Measurements from ENCODE around the gene ZNF420. TPM values are rescaled to one million over a fixed set of nuclear protein-coding genes. Genes with fewer than 3 reads are reported as not detected.
A peak's percentile ranks its signal among the peaks of the same experiment; 100 is the strongest.
"Not testable (repeated sequence)": the region's sequence is repeated elsewhere in the genome, so short reads cannot be mapped to it uniquely, and the experiment has no call there.

Gene ZNF420
- polyA plus RNA-seq (2013) = 10.1 TPM

DNA sequence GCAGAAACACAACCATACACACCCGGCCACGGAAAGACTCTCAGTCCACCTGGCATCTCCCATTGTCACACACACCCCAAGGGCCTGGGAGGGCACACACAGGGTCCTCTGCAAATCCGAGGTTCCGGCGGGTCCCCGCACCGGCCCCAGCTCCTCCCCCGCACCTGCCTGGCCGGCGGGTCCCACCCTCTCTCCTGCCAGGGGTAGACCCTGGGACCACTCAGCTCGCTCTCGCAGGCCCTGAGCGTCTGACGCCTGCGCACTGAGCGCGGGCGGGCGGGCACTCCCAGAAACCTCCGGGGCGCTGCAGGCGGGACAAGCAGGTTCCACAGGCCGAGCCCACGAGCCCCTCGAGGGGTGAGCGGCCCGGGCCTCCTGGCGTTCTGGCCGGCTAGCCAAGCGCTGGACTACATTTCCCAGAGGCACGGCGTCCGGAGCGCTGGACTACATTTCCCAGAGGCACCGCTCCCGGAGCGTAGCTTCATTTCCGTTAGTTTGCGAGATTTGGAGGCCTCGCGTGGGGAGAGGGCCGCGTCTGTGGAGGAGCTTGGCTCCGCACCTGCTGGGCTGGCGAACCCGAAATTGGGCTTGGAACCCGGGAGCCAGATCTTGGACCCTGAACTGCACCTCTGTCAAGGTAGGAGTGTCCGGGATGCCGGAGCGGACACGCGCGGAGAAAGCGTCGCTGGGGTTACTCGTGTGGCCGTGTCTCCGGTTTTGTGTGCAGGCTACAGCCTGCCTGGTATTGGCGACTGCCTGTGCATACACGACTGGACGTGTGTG, at the start of gene ZNF420:
Gene ZNF420 (plus strand): TSS at position 500 of the 783 bp plus-strand sequence. CDS start 10,686 bp downstream, outside the sequence.
- Histone ChIP-seq H3K27me3 (replicated peaks in 2 of 5; ENCODE audit: control insufficient read depth in 4 of 5, insufficient read depth in 5 of 5, low read length in 4 of 5) (no peaks in the 10 kb centered on the region), H3K36me3 (ENCODE audit: control insufficient read depth in 4 of 4, insufficient read depth in 4 of 4, low read length in 3 of 4) (peaks cover 0 to 13% (median 2%) of the 10 kb centered on the region in 4 experiments), H3K27ac (ENCODE audit: insufficient read depth in 1 of 2, low read depth in 1 of 2, low read length in 2 of 2, poor library complexity in 1 of 2, severe bottlenecking in 2 of 2) (peak within 1 kb of the TSS; percentile 82 to 90), H3K4me3 (ENCODE audit: control insufficient read depth in 1 of 7, extremely low read depth in 1 of 7, insufficient read depth in 4 of 7, low read depth in 2 of 7, low read length in 6 of 7) (peak within 1 kb of the TSS; percentile 80 to 100 (median 95)), H3K9me3 (ENCODE audit: control extremely low read depth in 1 of 5, control insufficient read depth in 4 of 5, insufficient read depth in 2 of 5, low read depth in 1 of 5, low read length in 4 of 5) (peaks cover 2 to 22% (median 8%) of the 10 kb centered on the region in 5 experiments), H3K4me1 (ENCODE audit: control extremely low read depth in 1 of 4, control insufficient read depth in 4 of 4, insufficient read depth in 4 of 4, low read length in 3 of 4) (peaks cover 6 to 21% (median 13%) of the 10 kb centered on the region in 4 experiments)
- ChIA-PET CTCF (interaction anchor here (1.0 kb wide), 2 partner anchors 133 to 139 kb away, joined by 3 to 4 read pairs; no protein-coding TSS in a partner anchor), POLR2A (interaction anchor here (0.6 to 0.9 kb wide), 4 partner anchors 24 to 614 kb away, joined by 3 to 4 read pairs (median 3); no protein-coding TSS in a partner anchor)
- under 1% methylated on average over 54 of the region's 61 CpGs for WGBS (ENCODE audit: insufficient coverage)
- peak; percentile 98 to 99 (median 99) for DNase-seq

DNA sequence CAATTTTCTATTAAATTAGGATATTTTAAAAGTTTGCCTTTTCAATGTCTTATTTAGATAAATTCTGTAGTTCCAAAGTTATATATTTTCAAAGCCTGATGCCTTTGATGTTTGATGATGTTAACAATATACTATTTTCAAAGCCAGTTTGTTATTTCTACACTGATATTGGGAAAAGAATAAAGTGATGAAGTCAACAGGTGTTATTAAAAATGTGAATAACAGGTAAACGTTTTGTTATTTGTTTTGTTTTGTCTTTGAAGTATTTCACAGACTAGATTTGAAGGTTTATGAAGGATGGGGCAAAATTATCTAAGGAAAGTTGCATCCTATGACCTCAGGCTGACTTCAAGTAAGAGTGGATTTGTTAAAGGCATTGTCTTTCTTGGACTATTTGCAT, 33.1 kb upstream of the ZNF420 start:
- WGBS (ENCODE audit: insufficient coverage) = 73% methylated on average over 1 of the region's 1 CpG
- CTCF ChIA-PET = no interaction called here
- Histone ChIP-seq H3K27ac (ENCODE audit: insufficient read depth in 1 of 2, low read depth in 1 of 2, low read length in 2 of 2, poor library complexity in 1 of 2, severe bottlenecking in 2 of 2) (no peak overlapping the region), H3K36me3 (ENCODE audit: control insufficient read depth in 4 of 4, insufficient read depth in 4 of 4, low read length in 3 of 4) (no peaks in the 10 kb centered on the region), H3K27me3 (replicated peaks in 2 of 5; ENCODE audit: control insufficient read depth in 4 of 5, insufficient read depth in 5 of 5, low read length in 4 of 5) (no peaks in the 10 kb centered on the region), H3K4me3 (ENCODE audit: control insufficient read depth in 1 of 7, extremely low read depth in 1 of 7, insufficient read depth in 4 of 7, low read depth in 2 of 7, low read length in 6 of 7) (no peak overlapping the region), H3K9me3 (ENCODE audit: control extremely low read depth in 1 of 5, control insufficient read depth in 4 of 5, insufficient read depth in 2 of 5, low read depth in 1 of 5, low read length in 4 of 5) (peaks cover 0 to 29% (median 12%) of the 10 kb centered on the region in 5 experiments), H3K4me1 (ENCODE audit: control extremely low read depth in 1 of 4, control insufficient read depth in 4 of 4, insufficient read depth in 4 of 4, low read length in 3 of 4) (no peaks in the 10 kb centered on the region)
- DNase-seq = no peak
- POLR2A ChIA-PET = no interaction called here

DNA sequence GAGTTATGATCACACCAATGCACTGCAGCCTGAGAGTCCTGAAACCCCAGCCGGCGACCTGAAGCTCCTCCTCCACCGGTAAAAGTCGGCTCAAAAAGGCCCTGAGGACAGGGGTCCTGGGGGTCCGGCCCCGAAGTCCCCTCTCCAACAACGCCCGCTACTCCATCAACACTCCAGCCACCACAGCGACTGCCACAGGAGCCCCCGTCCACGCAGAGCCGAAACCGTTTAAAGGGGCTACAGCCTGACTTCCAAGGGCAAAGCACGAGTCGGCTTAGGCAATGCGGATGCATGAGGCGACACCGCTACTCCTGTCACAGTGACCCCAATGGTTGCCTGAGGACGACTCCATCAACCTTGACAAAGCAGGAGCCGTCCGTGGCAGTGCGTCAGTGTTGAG, 22.9 kb upstream of the ZNF420 start:
- Histone ChIP-seq H3K9me3 (ENCODE audit: control extremely low read depth in 1 of 5, control insufficient read depth in 4 of 5, insufficient read depth in 2 of 5, low read depth in 1 of 5, low read length in 4 of 5) (peaks cover 0 to 67% (median 58%) of the 10 kb centered on the region in 5 experiments), H3K27me3 (replicated peaks in 2 of 5; ENCODE audit: control insufficient read depth in 4 of 5, insufficient read depth in 5 of 5, low read length in 4 of 5) (no peaks in the 10 kb centered on the region), H3K36me3 (ENCODE audit: control insufficient read depth in 4 of 4, insufficient read depth in 4 of 4, low read length in 3 of 4) (peaks cover 0 to 8% (median 0%) of the 10 kb centered on the region in 4 experiments), H3K4me1 (ENCODE audit: control extremely low read depth in 1 of 4, control insufficient read depth in 4 of 4, insufficient read depth in 4 of 4, low read length in 3 of 4) (no peaks in the 10 kb centered on the region), H3K27ac (ENCODE audit: insufficient read depth in 1 of 2, low read depth in 1 of 2, low read length in 2 of 2, poor library complexity in 1 of 2, severe bottlenecking in 2 of 2) (no peak overlapping the region), H3K4me3 (ENCODE audit: control insufficient read depth in 1 of 7, extremely low read depth in 1 of 7, insufficient read depth in 4 of 7, low read depth in 2 of 7, low read length in 6 of 7) (no peak overlapping the region)
- WGBS (ENCODE audit: insufficient coverage) = 97% methylated on average over 22 of the region's 22 CpGs
- ChIA-PET POLR2A (no interaction called here), CTCF (no interaction called here)
- no peak for DNase-seq

DNA sequence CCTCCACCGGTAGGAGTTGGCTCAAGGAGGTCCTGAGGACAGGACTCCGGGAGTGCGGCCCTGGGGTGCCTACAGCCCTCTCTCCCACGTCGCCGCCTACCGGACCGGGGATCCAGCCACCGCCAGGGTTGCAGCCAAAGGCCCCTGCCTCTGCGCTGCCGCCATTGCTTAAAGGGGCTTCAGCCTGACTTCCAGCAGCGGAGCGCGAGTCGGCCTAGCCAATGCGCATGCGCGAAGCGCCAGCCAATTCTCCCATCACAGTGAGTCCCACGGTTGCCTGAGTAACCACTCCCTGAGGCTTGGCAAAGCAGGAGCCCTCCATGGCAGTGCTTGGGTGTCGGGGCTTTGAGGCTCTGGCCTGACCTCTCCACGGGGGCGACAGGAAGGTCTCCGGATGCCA, 21.5 kb upstream of the ZNF420 start:
- ChIA-PET CTCF (no interaction called here), POLR2A (no interaction called here)
- no peak overlapping the region for H3K4me3 ChIP-seq (ENCODE audit: control insufficient read depth in 1 of 7, extremely low read depth in 1 of 7, insufficient read depth in 4 of 7, low read depth in 2 of 7, low read length in 6 of 7)
- no peaks in the 10 kb centered on the region for H3K4me1 ChIP-seq (ENCODE audit: control extremely low read depth in 1 of 4, control insufficient read depth in 4 of 4, insufficient read depth in 4 of 4, low read length in 3 of 4)
- DNase-seq = no peak
- H3K27me3 ChIP-seq (replicated peaks in 2 of 5; ENCODE audit: control insufficient read depth in 4 of 5, insufficient read depth in 5 of 5, low read length in 4 of 5) = no peaks in the 10 kb centered on the region
- peaks cover 0 to 8% (median 0%) of the 10 kb centered on the region in 4 experiments for H3K36me3 ChIP-seq (ENCODE audit: control insufficient read depth in 4 of 4, insufficient read depth in 4 of 4, low read length in 3 of 4)
- H3K9me3 ChIP-seq (ENCODE audit: control extremely low read depth in 1 of 5, control insufficient read depth in 4 of 5, insufficient read depth in 2 of 5, low read depth in 1 of 5, low read length in 4 of 5) = peaks cover 0 to 74% (median 67%) of the 10 kb centered on the region in 5 experiments
- WGBS (ENCODE audit: insufficient coverage) = 92% methylated on average over 21 of the region's 24 CpGs
- H3K27ac ChIP-seq (ENCODE audit: insufficient read depth in 1 of 2, low read depth in 1 of 2, low read length in 2 of 2, poor library complexity in 1 of 2, severe bottlenecking in 2 of 2) = no peak overlapping the region

DNA sequence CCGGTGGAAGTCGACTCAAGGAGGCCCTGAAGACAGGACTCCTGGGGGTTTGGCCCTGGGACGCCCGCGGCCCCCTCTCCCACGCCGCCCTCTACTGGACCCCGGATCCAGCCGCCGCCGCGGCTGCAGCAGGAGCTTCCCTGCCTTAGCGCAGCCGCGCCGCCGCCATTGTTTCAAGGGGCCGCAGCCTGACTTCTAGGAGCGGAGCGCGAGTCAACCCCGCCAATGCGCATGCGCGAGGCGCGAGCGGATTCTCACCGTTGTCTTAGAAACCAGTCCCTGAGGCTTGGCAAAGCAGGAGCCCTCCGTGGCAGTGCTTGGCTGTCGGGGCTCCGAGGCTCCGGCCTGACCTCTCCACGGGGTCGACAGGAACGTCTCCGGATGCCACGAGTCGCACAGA, 19.1 kb upstream of the ZNF420 start:
- Histone ChIP-seq H3K4me1 (ENCODE audit: control extremely low read depth in 1 of 4, control insufficient read depth in 4 of 4, insufficient read depth in 4 of 4, low read length in 3 of 4) (no peaks in the 10 kb centered on the region), H3K9me3 (ENCODE audit: control extremely low read depth in 1 of 5, control insufficient read depth in 4 of 5, insufficient read depth in 2 of 5, low read depth in 1 of 5, low read length in 4 of 5) (peaks cover 0 to 76% (median 66%) of the 10 kb centered on the region in 5 experiments), H3K36me3 (ENCODE audit: control insufficient read depth in 4 of 4, insufficient read depth in 4 of 4, low read length in 3 of 4) (peaks cover 0 to 8% (median 0%) of the 10 kb centered on the region in 4 experiments), H3K27ac (ENCODE audit: insufficient read depth in 1 of 2, low read depth in 1 of 2, low read length in 2 of 2, poor library complexity in 1 of 2, severe bottlenecking in 2 of 2) (no peak overlapping the region), H3K4me3 (ENCODE audit: control insufficient read depth in 1 of 7, extremely low read depth in 1 of 7, insufficient read depth in 4 of 7, low read depth in 2 of 7, low read length in 6 of 7) (no peak overlapping the region), H3K27me3 (replicated peaks in 2 of 5; ENCODE audit: control insufficient read depth in 4 of 5, insufficient read depth in 5 of 5, low read length in 4 of 5) (no peaks in the 10 kb centered on the region)
- POLR2A ChIA-PET = no interaction called here
- CTCF ChIA-PET = no interaction called here
- 50% methylated on average over 34 of the region's 39 CpGs for WGBS (ENCODE audit: insufficient coverage)
- DNase-seq = no peak

DNA sequence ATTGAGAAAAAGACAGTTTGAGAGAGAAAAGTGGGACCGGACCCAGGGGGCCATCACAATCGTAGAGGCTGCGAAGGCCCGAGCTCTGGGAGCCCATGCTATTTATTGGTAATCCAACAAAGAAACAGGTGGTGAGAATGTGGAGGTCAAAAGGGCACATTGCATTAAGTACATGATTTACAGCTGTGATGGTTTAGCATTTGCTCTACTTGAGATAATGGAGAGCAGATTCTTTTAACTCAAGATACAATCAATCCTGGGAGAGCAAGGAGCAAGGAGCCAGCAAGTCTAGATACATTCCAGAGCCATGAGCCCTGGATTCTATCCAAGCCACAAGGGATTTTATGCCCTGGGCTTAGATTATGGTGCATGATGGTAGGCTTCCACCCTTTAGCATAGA, 13.3 kb upstream of the ZNF420 start:
- H3K27me3 ChIP-seq (replicated peaks in 2 of 5; ENCODE audit: control insufficient read depth in 4 of 5, insufficient read depth in 5 of 5, low read length in 4 of 5); POLR2A ChIA-PET; H3K27ac ChIP-seq (ENCODE audit: insufficient read depth in 1 of 2, low read depth in 1 of 2, low read length in 2 of 2, poor library complexity in 1 of 2, severe bottlenecking in 2 of 2); H3K4me3 ChIP-seq (ENCODE audit: control insufficient read depth in 1 of 7, extremely low read depth in 1 of 7, insufficient read depth in 4 of 7, low read depth in 2 of 7, low read length in 6 of 7); DNase-seq; CTCF ChIA-PET; H3K36me3 ChIP-seq (ENCODE audit: control insufficient read depth in 4 of 4, insufficient read depth in 4 of 4, low read length in 3 of 4); H3K4me1 ChIP-seq (ENCODE audit: control extremely low read depth in 1 of 4, control insufficient read depth in 4 of 4, insufficient read depth in 4 of 4, low read length in 3 of 4): not testable (repeated sequence)
- H3K9me3 ChIP-seq (ENCODE audit: control extremely low read depth in 1 of 5, control insufficient read depth in 4 of 5, insufficient read depth in 2 of 5, low read depth in 1 of 5, low read length in 4 of 5) = peaks cover 6 to 45% (median 17%) of the 10 kb centered on the region in 5 experiments
- WGBS (ENCODE audit: insufficient coverage) = 95% methylated on average over 4 of the region's 4 CpGs

DNA sequence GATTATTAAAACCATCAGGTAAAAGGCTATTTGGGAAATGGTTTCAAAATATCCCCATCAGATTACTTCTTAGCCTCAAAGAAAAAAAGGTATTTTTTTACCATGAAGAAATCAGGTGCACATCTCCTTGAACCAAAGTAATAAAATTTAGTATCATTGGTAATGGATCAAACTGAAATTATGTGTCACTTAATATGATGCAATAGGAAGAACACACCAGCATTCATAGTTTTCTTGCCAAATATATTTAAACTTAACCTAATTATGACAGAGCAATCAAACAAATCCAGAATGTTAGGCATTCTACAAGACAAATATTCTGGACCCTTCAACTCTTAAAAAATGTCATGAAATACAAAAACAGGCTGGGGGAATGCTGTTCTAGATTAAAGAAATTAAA, 4.1 kb upstream of the ZNF420 start:
- DNase-seq = no peak
- no peak overlapping the region for H3K4me3 ChIP-seq (ENCODE audit: control insufficient read depth in 1 of 7, extremely low read depth in 1 of 7, insufficient read depth in 4 of 7, low read depth in 2 of 7, low read length in 6 of 7)
- H3K27me3 ChIP-seq (replicated peaks in 2 of 5; ENCODE audit: control insufficient read depth in 4 of 5, insufficient read depth in 5 of 5, low read length in 4 of 5) = no peaks in the 10 kb centered on the region
- no peaks in the 10 kb centered on the region for H3K36me3 ChIP-seq (ENCODE audit: control insufficient read depth in 4 of 4, insufficient read depth in 4 of 4, low read length in 3 of 4)
- no peak overlapping the region for H3K27ac ChIP-seq (ENCODE audit: insufficient read depth in 1 of 2, low read depth in 1 of 2, low read length in 2 of 2, poor library complexity in 1 of 2, severe bottlenecking in 2 of 2)
- CTCF ChIA-PET = no interaction called here
- POLR2A ChIA-PET = no interaction called here
- peaks cover 2 to 16% (median 7%) of the 10 kb centered on the region in 4 experiments for H3K4me1 ChIP-seq (ENCODE audit: control extremely low read depth in 1 of 4, control insufficient read depth in 4 of 4, insufficient read depth in 4 of 4, low read length in 3 of 4)
- H3K9me3 ChIP-seq (ENCODE audit: control extremely low read depth in 1 of 5, control insufficient read depth in 4 of 5, insufficient read depth in 2 of 5, low read depth in 1 of 5, low read length in 4 of 5) = peaks cover 0 to 23% (median 6%) of the 10 kb centered on the region in 5 experiments

All from common myeloid progenitor, CD34-positive (primary cell).